ENCODE measurements around the gene SCT.

Gene SCT

DNA sequence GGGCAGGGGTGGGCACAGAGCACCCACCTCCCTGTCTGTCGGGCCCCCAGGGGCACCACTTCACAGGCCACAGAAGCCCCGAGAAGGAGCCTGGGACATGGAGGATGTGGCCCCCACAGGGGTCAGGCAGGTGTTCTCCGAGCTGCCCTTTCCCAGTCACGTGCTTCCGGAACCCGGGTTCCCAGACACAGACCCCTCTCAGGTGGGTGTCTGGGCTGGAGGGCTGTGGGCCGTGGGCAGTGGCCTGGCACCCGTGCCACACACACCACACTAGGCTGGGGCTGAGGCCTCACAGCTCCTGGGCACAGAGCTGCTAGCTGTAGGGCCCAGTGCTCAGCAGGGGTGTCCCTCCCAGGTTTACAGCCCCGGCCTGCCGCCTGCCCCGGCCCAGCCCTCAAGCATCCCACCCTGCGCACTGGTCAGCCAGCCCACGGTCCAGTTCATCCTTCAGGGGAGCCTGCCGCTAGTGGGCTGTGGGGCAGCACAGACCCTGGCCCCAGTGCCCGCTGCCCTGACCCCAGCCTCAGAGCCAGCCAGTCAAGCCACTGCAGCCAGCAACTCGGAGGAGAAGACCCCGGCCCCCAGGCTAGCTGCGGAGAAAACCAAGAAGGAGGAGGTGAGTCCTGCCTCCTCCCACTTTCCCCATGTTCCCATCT, 16.7 kb downstream of the SCT start:
- DNase-seq (ENCODE audit: low read depth), result no peak

- DNase-seq (ENCODE audit: low read depth), result no peak
These were observed 17.6 kb downstream of the SCT start for GRCh38 chr11:609341-609811.

GRCh38 chr11:608791-609251, 18.2 kb downstream of the SCT start:
- no peak for DNase-seq (ENCODE audit: low read depth)

- no peak for DNase-seq (ENCODE audit: low read depth)
These were observed 18.9 kb downstream of the SCT start for GRCh38 chr11:607971-608659.

DNA sequence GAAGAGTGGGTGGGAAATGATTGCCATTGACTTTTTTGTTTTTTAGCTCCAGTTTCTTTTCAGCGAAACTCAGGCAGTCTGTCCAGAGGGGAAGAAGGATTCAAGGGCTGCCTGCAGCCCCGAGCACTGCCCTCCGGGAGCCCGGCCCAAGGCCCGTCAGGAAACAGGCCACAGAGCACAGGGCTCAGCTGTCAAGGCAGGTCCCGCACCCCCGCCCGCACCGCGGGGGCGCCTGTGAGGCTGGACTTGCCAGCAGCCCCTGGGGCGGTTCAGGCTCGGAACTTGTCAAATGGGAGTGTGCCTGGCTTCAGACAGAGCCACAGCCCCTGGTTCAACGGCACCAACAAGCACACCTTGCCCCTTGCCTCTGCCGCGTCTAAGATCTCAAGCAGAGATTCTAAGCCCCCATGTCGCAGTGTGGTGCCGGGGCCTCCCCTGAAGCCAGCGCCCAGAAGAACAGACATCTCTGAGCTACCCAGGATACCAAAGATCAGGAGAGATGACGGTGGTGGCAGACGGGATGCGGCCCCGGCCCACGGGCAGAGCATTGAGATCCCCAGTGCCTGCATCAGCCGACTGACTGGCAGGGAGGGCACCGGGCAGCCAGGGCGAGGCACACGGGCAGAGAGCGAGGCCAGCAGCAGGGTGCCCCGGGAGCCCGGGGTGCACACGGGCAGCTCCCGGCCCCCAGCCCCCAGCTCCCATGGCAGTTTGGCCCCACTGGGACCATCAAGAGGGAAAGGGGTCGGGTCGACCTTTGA, 19.8 kb downstream of the SCT start:
- no peak for DNase-seq (ENCODE audit: low read depth)

DNA sequence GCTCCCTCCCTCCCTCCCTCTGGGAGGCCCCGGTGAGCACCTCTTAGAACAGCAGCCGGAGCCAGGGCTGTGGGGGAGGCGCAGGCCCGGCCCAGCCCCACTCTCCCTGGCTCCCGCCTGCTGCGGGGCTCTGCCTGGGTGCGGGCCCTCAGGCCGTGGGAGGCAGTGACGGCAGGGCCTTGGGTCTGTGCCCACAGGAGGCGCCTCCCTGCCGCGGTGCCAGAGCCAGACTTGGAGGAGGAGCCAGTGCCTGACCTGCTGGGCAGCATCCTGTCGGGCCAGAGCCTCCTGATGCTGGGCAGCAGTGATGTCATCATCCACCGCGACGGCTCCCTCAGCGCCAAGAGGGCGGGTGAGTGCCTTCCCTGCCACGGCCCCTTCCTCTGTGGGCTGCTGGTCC, 20.7 kb downstream of the SCT start:
- DNase-seq (ENCODE audit: low read depth), result no peak

- no peak for DNase-seq (ENCODE audit: low read depth)
These were observed 21.5 kb downstream of the SCT start for GRCh38 chr11:605286-606129.

DNA sequence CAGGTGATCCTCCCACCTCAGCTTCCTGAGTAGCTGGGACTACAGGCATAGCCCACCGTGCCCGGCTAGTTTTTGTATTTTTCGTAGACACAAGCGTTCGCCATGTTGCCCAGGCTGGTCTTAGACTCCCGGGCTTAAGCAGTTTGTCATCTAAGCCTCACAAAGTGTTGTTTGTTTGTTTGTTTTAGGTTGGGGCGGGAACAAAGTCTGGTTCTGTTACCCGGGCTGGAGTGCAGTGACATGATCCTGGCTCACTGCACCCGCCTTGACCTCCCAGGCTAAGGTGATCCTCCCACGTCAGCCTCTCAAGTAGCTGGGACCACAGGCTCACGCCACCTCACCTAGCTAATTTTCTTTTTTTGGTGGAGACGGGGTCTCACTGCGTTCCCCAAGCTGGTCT, 23.8 kb downstream of the SCT start:
- DNase-seq (ENCODE audit: low read depth), result no peak

- DNase-seq (ENCODE audit: low read depth), result no peak
These were observed 25.3 kb downstream of the SCT start for GRCh38 chr11:601573-602245.

- no peak for DNase-seq (ENCODE audit: low read depth)
These were observed 28.8 kb downstream of the SCT start for GRCh38 chr11:598005-598680.

- DNase-seq (ENCODE audit: low read depth), result no peak
These were observed 29.7 kb downstream of the SCT start for GRCh38 chr11:597166-597725.

- DNase-seq (ENCODE audit: low read depth), result no peak
These were observed 30.6 kb downstream of the SCT start for GRCh38 chr11:596374-596773.

DNA sequence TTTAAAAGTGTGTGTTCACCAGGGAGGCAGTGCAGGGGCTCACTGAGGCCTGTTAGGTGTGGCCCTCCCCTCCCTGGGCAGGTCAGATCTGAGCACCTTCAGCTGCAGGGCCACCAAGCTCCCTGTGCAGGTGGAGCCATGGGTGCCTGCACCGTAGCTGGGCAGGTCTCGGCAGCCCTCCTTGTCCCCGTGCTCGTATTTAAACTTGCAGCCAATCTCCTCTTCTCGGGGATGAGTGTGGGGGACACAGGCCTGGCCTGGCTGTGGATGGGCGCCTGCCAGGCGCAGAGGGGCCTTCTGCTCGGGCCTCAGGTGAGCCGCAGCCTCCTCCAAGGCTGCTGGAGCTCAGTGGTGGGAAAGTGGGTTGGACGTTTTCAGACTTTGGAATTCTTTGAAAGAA, 31.6 kb downstream of the SCT start:
- no peak for DNase-seq (ENCODE audit: low read depth)

- DNase-seq (ENCODE audit: low read depth), result no peak
These were observed 33.6 kb downstream of the SCT start for GRCh38 chr11:593347-593746.

- no peak for DNase-seq (ENCODE audit: low read depth)
These were observed 34.1 kb downstream of the SCT start for GRCh38 chr11:592918-593317.

- no peak for DNase-seq (ENCODE audit: low read depth)
These were observed 34.5 kb downstream of the SCT start for GRCh38 chr11:592501-592900.

DNA sequence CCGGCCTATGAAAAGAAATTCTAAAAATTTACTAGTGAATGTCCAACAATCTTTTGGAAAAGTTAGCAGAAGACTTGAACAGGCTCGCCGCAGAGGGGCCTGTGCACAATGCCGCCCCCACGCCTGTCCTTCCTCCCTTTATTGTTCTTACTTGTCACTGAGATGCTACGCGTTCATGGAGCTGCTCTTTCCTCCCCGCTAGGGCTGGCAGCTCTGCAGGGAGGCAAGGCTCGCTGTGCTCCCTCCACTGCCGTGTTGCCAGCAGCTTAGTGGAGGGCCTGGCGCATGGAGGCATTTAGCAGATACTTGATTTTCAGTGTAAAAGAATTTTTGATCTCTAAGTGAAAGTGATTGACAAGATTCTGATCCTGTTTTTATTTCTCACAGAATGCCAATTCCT, 36.0 kb downstream of the SCT start:
- DNase-seq (ENCODE audit: low read depth), result no peak

- no peak for DNase-seq (ENCODE audit: low read depth)
These were observed 37.2 kb downstream of the SCT start for GRCh38 chr11:589798-590197.

GRCh38 chr11:587978-588380, 39.0 kb downstream of the SCT start:
- peak; percentile 42 for DNase-seq (ENCODE audit: low read depth)

DNA sequence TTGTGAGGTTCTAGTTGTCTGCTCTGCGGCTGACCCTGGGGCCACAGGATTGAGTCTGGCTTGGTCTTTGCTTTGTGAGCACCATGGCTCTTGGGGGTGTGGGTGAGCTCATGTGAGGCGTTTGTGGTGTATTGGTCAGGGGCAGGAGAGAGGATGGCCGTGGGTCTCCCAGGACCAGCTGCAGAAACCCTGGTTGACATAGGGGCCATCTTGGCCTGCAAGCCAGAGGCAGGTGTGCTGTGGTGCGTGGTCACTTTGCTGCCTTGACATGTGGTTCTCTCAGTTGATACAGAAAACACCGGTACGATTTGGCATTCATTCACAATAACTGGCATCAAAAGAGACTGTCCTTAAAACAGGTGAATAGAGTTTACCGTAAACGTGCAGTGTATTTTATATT, 39.4 kb downstream of the SCT start:
- no peak for DNase-seq (ENCODE audit: low read depth)
